Right lobe of liver (tissue), 6 donors: ENCODE data around the gene NUPR1. TPM values are rescaled to one million over a fixed set of nuclear protein-coding genes. Genes with fewer than 3 reads are reported as not detected.
"Not testable (repeated sequence)": the region's sequence is repeated elsewhere in the genome, so short reads cannot be mapped to it uniquely, and the experiment has no call there.

Experiments
- ATAC-seq, 4 donors: fragments of 200-7000 bp; cut with Tn5 transposase; one replicate each; pipeline ENCODE4 v1.9.1; 2020; ENCODE audit warnings: mild to moderate bottlenecking in 4 of 4, moderate library complexity in 4 of 4
- DNase-seq, 3 donors: peaks; one replicate each; pipeline ENCODE4 v3.0.0-alpha.2; 2020
- H3K27ac ChIP-seq, 3 donors: fragments of 200-600 bp; one replicate each; pipeline ENCODE4 v1.8.0; 2022
- H3K27me3 ChIP-seq, 2 donors: fragments of 200-600 bp; one replicate each; pipeline ENCODE4 v1.8.0; 2022
- H3K36me3 ChIP-seq, 4 donors: fragments of 200-600 bp; sonication (generic) in 1 of 4; one replicate each; pipeline versions ENCODE4 v1.5.1 to v1.8.0; 2017 to 2022; ENCODE audit warnings: control low read depth in 1 of 4
- H3K4me1 ChIP-seq, 4 donors: fragments of 200-600 bp; sonication (generic) in 1 of 4; one replicate each; pipeline versions ENCODE4 v1.5.1 to v1.8.0; 2017 to 2022; ENCODE audit warnings: control low read depth in 1 of 4
- H3K4me3 ChIP-seq, 3 donors: fragments of 200-600 bp; one replicate each; pipeline ENCODE4 v1.8.0; 2022
- H3K9me3 ChIP-seq, 4 donors: fragments of 200-600 bp; sonication (generic) in 1 of 4; one replicate each; pipeline versions ENCODE4 v1.5.1 to v1.8.0; 2017 to 2022; ENCODE audit warnings: control low read depth in 1 of 4
- CTCF ChIP-seq, 4 donors: fragments of 200-600 bp in 3 of 4; fragments of 450-650 bp in 1 of 4; IDR thresholded peaks; one replicate each; pipeline versions ENCODE4 v1.5.1 to v1.8.0; 2016 to 2022; ENCODE audit warnings: antibody characterized with exemption in 4 of 4, mild to moderate bottlenecking in 2 of 4
- POLR2A ChIP-seq: fragments of 450-650 bp; IDR thresholded peaks from one replicate; pipeline ENCODE4 v1.6.1; 2017; ENCODE audit warnings: antibody characterized with exemption, mild to moderate bottlenecking
- WGBS: methylation state at CpG from one replicate; pipeline ENCODE4 v1.1.6; 2018; ENCODE audit warnings: low coverage, low lambda C conversion rate; ENCODE audit not compliant: insufficient coverage; ENCODE audit errors: missing lambda C conversion rate; 5-methylcytosine and 5-hydroxymethylcytosine counted together
- intact Hi-C, 2 donors: fragments of 100-400 bp; cut with DNase I; formaldehyde crosslinking; loops; one replicate each; pipeline versions ENCODE4 v1.11.2 to v1.14.1; 2022
- total RNA-seq, 6 experiments: library from RNA; depleted of rRNA in 2 of 6; stranded (reverse); fragments of >200 nt in 2 of 6; fragmentation: NEBNext Ultra II Directional in 3 of 6; extraction: Animal tissue kit (Norgen Biotek cat#: 25700) in 3 of 6; gene quantifications; one replicate each; pipeline versions ENCODE4 v1.1.0 to v1.2.4, GENCODE V29; 2016 to 2023
- donor health status: DM: no; HTN: yes; CAD: no.
- donor health status: DM: no; HTN: no; CAD: no.
- donor health status: DM: no; HTN: no; CAD: no.
- donor health status: DM: no; HTN: yes; CAD: no.
- donor health status: DM: no; HTN: yes; CAD: no.

The NUPR1 gene
- total RNA-seq, 6 experiments from 2014 or later = 33.4 to 188 (median 80.7) TPM

- Histone ChIP-seq H3K27me3 (no peaks in the 10 kb centered on the region), H3K27ac (peak overlapping the region; percentile 49 to 88 (median 85)), H3K4me1 (peaks cover 0 to 73% (median 33%) of the 10 kb centered on the region in 4 donors), H3K9me3 (no peaks in the 10 kb centered on the region), H3K4me3 (peak overlapping the region in 2 of 3 donors; percentile 9 to 32), H3K36me3 (peaks cover 0 to 2% (median 0%) of the 10 kb centered on the region in 4 donors)
- intact Hi-C loops = no loop called here
- peak; percentile 85 to 96 (median 95) for DNase-seq
- peak; percentile 80 to 96 (median 82) for ATAC-seq
- WGBS = 18% methylated on average over 9 of the region's 9 CpGs
- TF ChIP-seq POLR2A = peak; percentile 64
- TF ChIP-seq CTCF (IDR thresholded peaks at IDR 0.05) = no peak
Observed at GRCh38 chr16:28531777-28532744, 6.7 kb downstream of the NUPR1 start.

- DNase-seq (no peak), ATAC-seq (no peak)
- intact Hi-C loops = no loop called here
- TF ChIP-seq CTCF (IDR thresholded peaks at IDR 0.05) (no peak), POLR2A (no peak)
- Histone ChIP-seq H3K27ac (peak overlapping the region; percentile 39 to 94 (median 88)), H3K27me3 (no peaks in the 10 kb centered on the region), H3K4me3 (no peak overlapping the region), H3K9me3 (no peaks in the 10 kb centered on the region), H3K36me3 (no peaks in the 10 kb centered on the region), H3K4me1 (peaks cover 0 to 65% (median 23%) of the 10 kb centered on the region in 4 donors)
Observed at GRCh38 chr16:28529124-28529523, 9.7 kb downstream of the NUPR1 start.

- no peak overlapping the region for H3K4me3 ChIP-seq
- intact Hi-C loops = no loop called here
- H3K36me3 ChIP-seq = no peaks in the 10 kb centered on the region
- peaks cover 0 to 65% (median 21%) of the 10 kb centered on the region in 4 donors for H3K4me1 ChIP-seq
- ATAC-seq (peak; percentile 30 to 48 (median 38)), DNase-seq (peak; percentile 56 to 83 (median 78))
- 44% methylated on average over 5 of the region's 5 CpGs for WGBS
- TF ChIP-seq CTCF (IDR thresholded peaks at IDR 0.05) = no peak
- no peak for TF ChIP-seq POLR2A
- H3K9me3 ChIP-seq = no peaks in the 10 kb centered on the region
- H3K27me3 ChIP-seq = no peaks in the 10 kb centered on the region
- H3K27ac ChIP-seq = peak overlapping the region; percentile 39 to 94 (median 88)
Observed at GRCh38 chr16:28528463-28528867, 10.3 kb downstream of the NUPR1 start.

- ATAC-seq = no peak
- Histone ChIP-seq H3K36me3 (no peaks in the 10 kb centered on the region), H3K9me3 (no peaks in the 10 kb centered on the region), H3K4me3 (no peak overlapping the region), H3K27ac (peak overlapping the region; percentile 39 to 94 (median 88)), H3K27me3 (no peaks in the 10 kb centered on the region), H3K4me1 (peaks cover 0 to 61% (median 20%) of the 10 kb centered on the region in 4 donors)
- 24% methylated on average over 3 of the region's 5 CpGs for whole genome bisulfite sequencing
- intact Hi-C loops = no loop called here
- no peak for DNase-seq
- TF ChIP-seq CTCF (IDR thresholded peaks at IDR 0.05) (no peak), POLR2A (no peak)
Observed at GRCh38 chr16:28527985-28528384, 10.8 kb downstream of the NUPR1 start.

GRCh38 chr16:28527100-28527785 is 11.5 kb downstream of the NUPR1 start:
- ATAC-seq, H3K27me3 ChIP-seq, H3K9me3 ChIP-seq, H3K36me3 ChIP-seq, DNase-seq, intact Hi-C loops: not testable (repeated sequence)
- peak overlapping the region in 1 of 3 donors; percentile 10 for H3K4me3 ChIP-seq
- 84% methylated on average over 7 of the region's 7 CpGs for WGBS
- peak overlapping the region; percentile 34 to 94 (median 88) for H3K27ac ChIP-seq
- peaks cover 0 to 55% (median 19%) of the 10 kb centered on the region in 4 donors for H3K4me1 ChIP-seq
